Uterine smooth muscle cell (primary cell): ENCODE data around the gene MRFAP1L1. TPM values are rescaled to one million over a fixed set of nuclear protein-coding genes. Genes with fewer than 3 reads are reported as not detected.

Experiments
- total RNA-seq: library from RNA; depleted of rRNA; stranded (reverse); fragments of >200 nt; gene quantifications from 2 replicates; pipeline ENCODE4 v1.2.3, GENCODE V29; 2014

The MRFAP1L1 gene
- total RNA-seq = 59.2 and 70.8 TPM in 2 replicates

DNA sequence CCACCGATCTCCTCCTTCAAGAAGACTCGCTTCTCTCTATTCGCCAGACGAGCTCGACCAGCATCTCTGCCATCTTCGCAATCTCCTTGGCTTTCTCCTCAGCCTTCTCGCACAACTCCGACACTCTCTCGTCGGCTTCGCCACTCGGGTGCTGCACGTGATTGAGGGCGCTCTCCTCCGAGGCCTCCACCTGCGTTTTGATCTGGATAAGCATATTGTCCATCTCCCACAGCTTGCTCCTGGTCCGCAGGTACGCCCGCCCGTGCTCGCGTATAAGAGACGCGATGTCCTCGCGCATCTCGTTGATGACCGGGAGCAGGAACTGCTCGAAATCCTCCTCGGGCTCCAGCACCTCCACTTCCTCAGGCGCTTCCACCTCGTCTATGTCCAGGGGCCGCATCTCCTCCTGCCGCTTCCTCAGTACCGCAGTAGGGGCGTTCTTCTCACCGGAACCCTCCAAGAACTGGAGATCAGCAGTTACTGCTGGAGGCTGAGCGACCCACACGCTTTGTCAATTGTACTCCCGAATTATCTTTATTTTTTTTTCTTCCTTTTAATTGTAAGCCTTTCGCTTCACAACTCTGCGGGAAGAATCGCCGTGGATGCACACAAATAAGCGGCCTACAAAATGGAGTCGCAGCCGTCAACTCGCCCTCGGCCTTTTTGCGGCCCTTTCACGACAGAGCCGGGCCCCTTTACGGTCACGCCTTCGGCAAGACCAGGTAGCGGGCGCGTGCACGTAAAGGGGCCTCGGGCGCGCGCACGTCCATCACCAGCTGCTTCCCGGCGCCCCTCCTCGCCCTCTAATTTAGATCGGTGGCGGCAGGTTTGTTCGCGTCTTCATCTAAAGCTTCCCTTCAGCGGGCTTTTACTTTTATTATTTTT lies at the start of gene MRFAP1L1:
Gene MRFAP1L1 (minus strand): TSS at position 636 of the 885 bp plus-strand sequence. CDS start 236 bp downstream, at position 400.

DNA sequence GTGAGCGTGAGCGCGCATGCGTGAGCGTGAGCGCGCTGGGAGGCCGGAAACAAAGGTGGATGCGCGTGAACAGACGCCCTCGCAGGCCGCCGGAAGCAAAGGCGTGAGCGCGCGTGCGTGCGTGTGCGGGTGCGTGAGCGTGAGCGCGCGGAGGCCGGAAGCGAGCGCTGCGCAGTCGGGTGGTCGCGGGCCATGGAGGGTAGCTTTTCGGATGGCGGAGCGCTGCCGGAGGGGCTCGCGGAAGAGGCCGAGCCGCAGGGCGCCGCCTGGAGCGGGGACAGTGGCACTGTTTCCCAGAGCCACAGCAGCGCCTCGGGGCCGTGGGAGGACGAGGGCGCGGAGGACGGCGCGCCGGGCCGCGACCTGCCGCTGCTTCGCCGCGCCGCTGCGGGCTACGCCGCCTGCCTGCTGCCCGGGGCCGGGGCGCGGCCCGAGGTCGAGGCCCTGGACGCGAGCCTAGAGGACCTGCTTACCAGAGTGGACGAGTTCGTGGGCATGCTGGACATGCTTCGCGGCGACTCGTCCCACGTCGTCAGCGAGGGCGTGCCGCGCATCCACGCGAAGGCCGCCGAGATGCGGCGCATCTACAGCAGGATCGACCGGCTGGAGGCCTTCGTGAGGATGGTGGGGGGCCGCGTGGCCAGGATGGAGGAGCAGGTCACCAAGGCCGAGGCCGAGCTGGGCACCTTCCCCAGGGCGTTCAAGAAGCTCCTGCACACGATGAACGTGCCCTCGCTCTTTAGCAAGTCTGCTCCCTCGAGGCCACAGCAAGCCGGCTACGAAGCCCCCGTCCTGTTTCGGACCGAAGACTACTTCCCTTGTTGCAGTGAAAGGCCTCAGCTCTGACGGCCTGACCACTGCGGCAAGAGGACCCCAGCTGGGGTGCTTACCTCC lies 6.6 kb upstream of the MRFAP1L1 start, which contains the start of gene BLOC1S4:
Gene BLOC1S4 (plus strand): TSS at position 157 of the 894 bp plus-strand sequence. CDS start 36 bp downstream, at position 193.

DNA sequence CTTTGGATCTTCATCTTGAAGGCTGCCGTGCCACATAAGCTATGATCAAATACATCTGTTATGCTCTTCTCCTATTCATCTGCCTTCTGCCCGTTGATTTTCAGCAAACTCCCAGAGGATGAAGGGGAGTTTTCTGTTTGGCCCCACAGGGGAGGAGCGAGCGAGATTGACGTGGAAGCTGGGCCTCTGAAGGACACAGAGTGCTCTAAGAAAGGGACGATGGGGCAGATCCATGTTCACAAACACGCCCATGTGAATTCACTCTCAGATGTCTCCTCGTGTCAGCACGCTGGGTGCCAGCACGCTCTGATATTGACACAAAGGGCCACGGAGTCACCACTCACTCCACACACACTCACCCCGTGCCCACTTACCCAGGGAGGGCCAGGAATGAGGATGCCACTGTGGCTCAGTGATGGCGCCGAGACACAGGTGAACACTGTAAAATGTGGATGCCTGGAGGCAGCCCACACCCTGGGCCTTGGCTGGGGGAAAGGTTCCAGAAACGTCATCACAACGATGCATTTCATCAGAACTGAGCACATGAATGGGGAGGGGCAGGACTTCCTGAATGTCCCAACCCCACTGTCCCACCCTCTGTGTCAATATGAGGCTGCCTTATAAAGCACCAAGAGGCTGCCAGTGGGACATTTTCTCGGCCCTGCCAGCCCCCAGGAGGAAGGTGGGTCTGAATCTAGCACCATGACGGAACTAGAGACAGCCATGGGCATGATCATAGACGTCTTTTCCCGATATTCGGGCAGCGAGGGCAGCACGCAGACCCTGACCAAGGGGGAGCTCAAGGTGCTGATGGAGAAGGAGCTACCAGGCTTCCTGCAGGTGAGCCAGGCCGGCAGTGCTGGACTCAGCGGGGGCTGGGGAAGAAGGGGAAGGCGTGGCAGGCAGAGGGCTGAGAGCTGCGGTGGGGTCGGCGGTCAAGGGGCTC lies 16.2 kb downstream of the MRFAP1L1 start, which contains the start of gene S100P:
Gene S100P (plus strand): TSS at position 648 of the 946 bp plus-strand sequence. CDS start 55 bp downstream, at position 703.

Other genes starting within 250 kb of the MRFAP1L1 start
- 1.3 and 1.4 TPM in 2 replicates for gene PPP2R2C, start 237.3 kb downstream of the MRFAP1L1 start, total RNA-seq
- 11.2 and 27.0 TPM in 2 replicates for gene MAN2B2, start 134.7 kb downstream of the MRFAP1L1 start, total RNA-seq
- gene MRFAP1, start 69.2 kb downstream of the MRFAP1L1 start, total RNA-seq = 108 and 116 TPM in 2 replicates
- not detected in 2 replicates for gene S100P, start 16.0 kb downstream of the MRFAP1L1 start, total RNA-seq
- gene BLOC1S4, start 6.3 kb upstream of the MRFAP1L1 start, total RNA-seq = 19.3 and 21.0 TPM in 2 replicates
- gene KIAA0232, start 72.9 kb upstream of the MRFAP1L1 start, total RNA-seq = 29.5 and 30.5 TPM in 2 replicates
- gene TBC1D14, start 200.0 kb upstream of the MRFAP1L1 start, total RNA-seq = 45.3 and 57.4 TPM in 2 replicates